Measurements from ENCODE around the gene ALDH1L1.

Gene ALDH1L1

DNA sequence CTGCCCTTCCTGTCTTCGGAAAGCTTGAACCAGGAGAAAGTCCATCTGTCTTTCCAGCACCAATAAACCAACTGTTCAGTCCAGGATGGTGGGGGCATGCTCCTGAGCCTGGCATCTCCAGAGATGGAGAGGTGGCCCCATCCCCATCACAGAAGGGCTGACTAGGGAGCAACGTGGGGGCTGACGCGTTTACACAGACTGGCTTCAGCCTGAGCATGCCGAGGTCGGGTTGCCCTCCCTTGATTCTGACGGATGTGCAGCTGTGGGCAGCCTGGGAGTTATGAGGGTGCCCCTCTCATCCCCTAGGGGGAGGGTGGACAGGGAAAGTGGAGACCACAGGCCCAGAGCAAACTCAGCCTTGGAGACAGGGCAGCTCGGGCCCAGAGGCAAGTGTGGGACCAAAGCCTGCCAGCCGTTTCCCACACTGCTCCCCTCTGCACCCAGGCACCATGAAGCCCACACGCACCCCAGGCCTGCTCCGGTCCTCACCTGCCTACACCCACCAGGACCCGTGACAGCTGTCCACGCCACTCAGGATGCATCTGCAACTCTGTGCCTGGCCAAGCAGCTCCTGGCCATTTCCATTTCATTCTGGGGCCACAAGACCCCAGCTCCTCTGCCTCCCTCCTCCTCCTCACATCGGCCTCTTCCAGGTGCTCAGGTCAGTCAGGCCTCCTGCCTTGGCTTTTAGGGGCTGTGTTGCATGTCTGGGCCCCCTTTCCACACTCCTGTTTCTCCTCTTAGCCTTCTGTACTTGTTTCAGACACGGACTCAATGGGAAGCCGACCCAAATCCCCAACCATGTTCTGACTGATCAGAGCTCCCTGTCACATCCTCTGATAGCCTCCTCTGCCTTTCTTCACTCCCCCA, 48.3 kb downstream of the ALDH1L1 start:
- H3K4me3 ChIP-seq (ENCODE audit: low read depth, low read length), result no peak overlapping the region
- H3K27me3 ChIP-seq (ENCODE audit: control insufficient read depth, insufficient read depth, low read length), result peaks cover 21% of the 10 kb centered on the region; the same call in 1 of the 2 replicates
- H3K36me3 ChIP-seq (ENCODE audit: control insufficient read depth, insufficient read depth, low read length), result no peaks in the 10 kb centered on the region
- peaks cover 12% of the 10 kb centered on the region for H3K4me1 ChIP-seq (ENCODE audit: control insufficient read depth, insufficient read depth, low read length)
- H3K9ac ChIP-seq (ENCODE audit: low read length), result no peak overlapping the region
- H3K27ac ChIP-seq (ENCODE audit: low read depth, low read length), result no peak overlapping the region
- no peaks in the 10 kb centered on the region for H3K9me3 ChIP-seq (ENCODE audit: control insufficient read depth, insufficient read depth, low read depth, low read length)

DNA sequence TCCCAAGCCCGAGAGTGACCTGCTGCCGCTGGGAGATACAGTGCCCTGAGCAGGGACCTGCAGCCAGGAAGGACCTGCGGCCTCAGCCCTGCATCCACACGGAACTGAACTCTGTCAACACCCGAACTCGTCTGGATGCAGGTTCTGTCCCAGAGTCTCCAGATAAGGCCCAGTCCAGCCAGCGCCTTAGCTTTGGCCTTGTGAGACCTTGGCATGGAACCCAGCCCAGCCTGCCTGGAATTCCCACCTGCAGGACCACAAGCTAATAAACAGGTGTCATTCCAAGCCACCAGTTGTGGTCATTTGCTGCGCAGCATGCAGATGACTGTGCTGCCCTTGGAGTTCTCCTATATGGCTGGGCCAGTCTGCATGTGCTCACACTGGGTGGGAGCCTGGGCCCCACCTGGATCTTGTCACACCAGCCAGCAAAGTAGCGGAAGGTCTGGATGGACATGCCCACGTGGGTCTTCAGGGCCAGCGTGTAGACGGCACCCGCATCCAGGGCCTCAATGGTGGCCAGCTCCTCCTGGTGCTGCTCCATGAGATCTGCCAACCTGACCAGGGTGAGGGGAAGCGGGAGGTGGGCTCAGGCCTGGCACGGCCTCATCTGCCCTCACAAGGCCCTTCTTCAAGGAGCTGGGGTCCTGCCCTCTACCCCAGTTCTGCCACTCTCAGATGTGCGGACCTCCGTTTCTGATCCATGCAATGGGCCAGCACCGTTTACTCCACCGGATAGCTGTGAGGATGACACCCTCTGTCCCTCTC, 49.2 kb downstream of the ALDH1L1 start:
- Histone ChIP-seq H3K27me3 (ENCODE audit: control insufficient read depth, insufficient read depth, low read length) (peaks cover 21% of the 10 kb centered on the region; the same call in 1 of the 2 replicates), H3K36me3 (ENCODE audit: control insufficient read depth, insufficient read depth, low read length) (no peaks in the 10 kb centered on the region), H3K4me3 (ENCODE audit: low read depth, low read length) (no peak overlapping the region), H3K9me3 (ENCODE audit: control insufficient read depth, insufficient read depth, low read depth, low read length) (no peaks in the 10 kb centered on the region), H3K9ac (ENCODE audit: low read length) (no peak overlapping the region), H3K4me1 (ENCODE audit: control insufficient read depth, insufficient read depth, low read length) (peaks cover 17% of the 10 kb centered on the region), H3K27ac (ENCODE audit: low read depth, low read length) (no peak overlapping the region)

DNA sequence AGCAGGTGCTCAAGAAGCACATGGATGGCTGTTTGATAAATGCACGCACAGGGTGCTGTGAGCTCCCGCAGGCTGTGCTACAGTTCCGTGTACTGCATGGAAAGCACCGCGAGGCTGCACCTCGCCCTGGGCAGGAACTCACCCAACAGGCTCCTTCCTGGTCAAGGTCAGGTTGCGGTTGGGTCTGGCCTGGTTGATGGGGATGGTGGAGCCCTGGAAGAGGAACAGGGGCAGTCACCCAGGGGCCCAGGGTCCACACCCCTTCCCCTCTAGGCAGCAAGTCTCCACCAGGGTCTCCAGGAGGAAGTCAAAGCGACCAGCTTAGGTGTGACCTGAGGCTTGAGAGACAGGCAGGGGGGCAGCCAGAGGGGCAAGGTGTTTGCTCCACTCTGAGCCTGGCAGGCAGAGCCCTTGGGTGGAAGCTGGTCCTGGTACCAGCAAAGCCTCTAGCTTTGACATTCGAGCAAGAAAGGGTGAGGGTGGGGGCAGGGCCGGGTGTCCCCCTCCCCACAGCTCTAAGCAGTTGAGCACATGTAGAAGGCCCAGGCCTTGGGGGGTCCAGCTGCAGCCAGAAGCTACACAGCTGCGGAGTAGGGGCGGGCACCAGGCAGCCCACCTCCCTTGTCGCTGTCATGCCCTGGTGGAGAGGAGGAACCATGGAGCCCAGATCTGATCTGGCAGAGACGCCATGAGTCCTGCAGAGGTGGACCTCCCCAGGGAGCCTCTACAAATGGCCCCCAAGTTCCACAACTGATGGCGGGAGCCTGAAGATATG, 50.1 kb downstream of the ALDH1L1 start:
- Histone ChIP-seq H3K4me3 (ENCODE audit: low read depth, low read length) (no peak overlapping the region), H3K9me3 (ENCODE audit: control insufficient read depth, insufficient read depth, low read depth, low read length) (no peaks in the 10 kb centered on the region), H3K27ac (ENCODE audit: low read depth, low read length) (no peak overlapping the region), H3K36me3 (ENCODE audit: control insufficient read depth, insufficient read depth, low read length) (no peaks in the 10 kb centered on the region), H3K9ac (ENCODE audit: low read length) (no peak overlapping the region), H3K27me3 (ENCODE audit: control insufficient read depth, insufficient read depth, low read length) (peaks cover 21% of the 10 kb centered on the region; the same call in 1 of the 2 replicates), H3K4me1 (ENCODE audit: control insufficient read depth, insufficient read depth, low read length) (peaks cover 17% of the 10 kb centered on the region)

DNA sequence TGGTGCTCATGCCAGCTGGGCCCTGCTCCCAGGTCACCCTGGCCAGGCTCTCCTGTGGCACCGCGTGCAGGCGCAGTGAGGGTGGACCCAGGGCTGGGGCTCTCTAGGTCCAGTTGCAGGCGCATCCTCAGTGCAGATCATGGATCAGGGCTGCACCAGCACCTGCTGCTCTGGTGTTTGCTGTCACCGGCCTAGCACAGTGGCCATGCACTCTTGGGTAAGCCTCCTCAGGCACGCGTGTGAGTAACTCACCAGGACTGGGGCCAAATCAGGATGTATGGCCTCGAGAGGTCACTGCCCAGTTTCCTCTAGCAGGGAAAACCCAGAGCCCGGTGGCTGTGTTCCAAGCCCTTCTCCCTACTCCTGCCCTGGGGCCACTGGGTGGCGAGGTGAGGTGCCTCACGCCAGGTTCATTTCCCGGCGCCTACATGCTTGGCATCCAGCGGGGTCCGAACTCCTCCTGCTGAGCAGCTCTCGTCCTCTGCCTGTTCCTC, 50.9 kb downstream of the ALDH1L1 start:
- H3K27ac ChIP-seq (ENCODE audit: low read depth, low read length), result no peak overlapping the region
- peaks cover 14% of the 10 kb centered on the region; the same call in 1 of the 2 replicates for H3K27me3 ChIP-seq (ENCODE audit: control insufficient read depth, insufficient read depth, low read length)
- H3K4me3 ChIP-seq (ENCODE audit: low read depth, low read length), result no peak overlapping the region
- peaks cover 17% of the 10 kb centered on the region for H3K4me1 ChIP-seq (ENCODE audit: control insufficient read depth, insufficient read depth, low read length)
- H3K9me3 ChIP-seq (ENCODE audit: control insufficient read depth, insufficient read depth, low read depth, low read length), result no peaks in the 10 kb centered on the region
- no peak overlapping the region for H3K9ac ChIP-seq (ENCODE audit: low read length)
- H3K36me3 ChIP-seq (ENCODE audit: control insufficient read depth, insufficient read depth, low read length), result no peaks in the 10 kb centered on the region

DNA sequence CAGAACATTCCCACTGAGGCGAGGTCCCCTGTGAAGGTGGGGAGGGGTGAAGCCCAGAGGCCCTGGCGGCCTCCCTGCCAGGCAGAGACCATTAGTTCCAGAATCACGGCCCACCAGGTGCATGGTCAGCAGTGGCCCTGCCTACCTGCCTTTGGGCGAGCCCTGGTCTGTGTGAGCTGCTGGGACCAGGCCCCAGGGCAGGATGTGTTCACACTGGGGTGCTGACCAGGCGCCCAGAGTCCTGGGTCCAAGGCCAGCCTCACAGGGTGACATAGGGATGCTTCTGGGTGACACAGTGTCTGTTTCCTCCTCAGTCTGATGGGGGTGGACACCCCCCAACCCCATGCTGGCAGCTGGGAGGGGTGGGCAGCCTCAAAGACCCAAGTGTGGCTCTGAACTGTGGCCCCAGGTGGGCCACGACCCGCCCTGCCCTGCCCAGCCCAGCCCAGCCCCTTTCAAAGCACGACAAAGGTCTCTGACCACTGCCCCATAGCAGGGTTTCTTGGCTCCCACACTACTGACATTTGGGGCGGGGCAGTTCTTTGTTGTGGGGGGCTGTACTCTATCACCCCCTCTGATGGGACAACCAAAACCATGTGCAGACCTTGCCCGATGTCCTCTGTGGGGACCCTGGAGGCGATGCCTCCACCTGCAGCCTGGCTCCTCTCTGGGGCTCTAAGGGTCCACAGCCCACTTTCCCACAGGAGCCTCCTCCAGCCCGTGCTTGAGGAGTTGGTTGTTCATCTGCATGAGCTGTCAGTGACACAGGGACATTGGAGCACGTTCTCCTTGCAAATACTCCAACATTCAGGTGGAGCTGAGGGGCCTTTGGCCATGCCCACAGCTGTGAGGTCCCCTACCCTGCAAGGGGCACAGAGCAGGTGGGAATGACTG, 51.6 kb downstream of the ALDH1L1 start:
- no peak overlapping the region for H3K9ac ChIP-seq (ENCODE audit: low read length)
- peaks cover 14% of the 10 kb centered on the region; the same call in 1 of the 2 replicates for H3K27me3 ChIP-seq (ENCODE audit: control insufficient read depth, insufficient read depth, low read length)
- H3K36me3 ChIP-seq (ENCODE audit: control insufficient read depth, insufficient read depth, low read length), result no peaks in the 10 kb centered on the region

DNA sequence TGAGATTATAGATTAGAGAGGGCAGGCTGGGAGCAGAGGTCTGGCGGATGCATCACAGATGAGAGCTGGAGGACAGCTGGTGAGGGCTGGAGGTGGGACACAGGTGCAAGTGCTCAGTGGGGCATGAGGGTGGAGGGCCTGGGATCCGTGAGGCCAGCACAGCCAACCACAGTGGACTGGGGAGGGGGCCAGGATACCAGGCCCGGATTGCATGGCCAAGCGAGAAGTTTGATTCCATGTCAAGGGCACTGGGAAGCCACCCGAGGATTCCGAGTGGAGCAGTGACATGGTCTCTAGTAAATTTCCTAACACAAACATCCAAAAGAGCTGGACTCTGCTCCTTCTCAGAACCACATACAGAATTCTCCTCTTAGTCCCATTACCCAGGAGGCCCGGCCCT, 52.5 kb downstream of the ALDH1L1 start:
- Histone ChIP-seq H3K4me3 (ENCODE audit: low read depth, low read length) (no peak overlapping the region), H3K27ac (ENCODE audit: low read depth, low read length) (no peak overlapping the region), H3K27me3 (ENCODE audit: control insufficient read depth, insufficient read depth, low read length) (peaks cover 7% of the 10 kb centered on the region; the same call in 1 of the 2 replicates), H3K9me3 (ENCODE audit: control insufficient read depth, insufficient read depth, low read depth, low read length) (no peaks in the 10 kb centered on the region), H3K36me3 (ENCODE audit: control insufficient read depth, insufficient read depth, low read length) (no peaks in the 10 kb centered on the region), H3K9ac (ENCODE audit: low read length) (no peak overlapping the region), H3K4me1 (ENCODE audit: control insufficient read depth, insufficient read depth, low read length) (peaks cover 19% of the 10 kb centered on the region)

More for the DNA sequence above, 51.6 kb downstream of the ALDH1L1 start:
- no peak overlapping the region for H3K27ac ChIP-seq (ENCODE audit: low read depth, low read length)
- H3K9me3 ChIP-seq (ENCODE audit: control insufficient read depth, insufficient read depth, low read depth, low read length), result no peaks in the 10 kb centered on the region
- H3K4me3 ChIP-seq (ENCODE audit: low read depth, low read length), result no peak overlapping the region
- peaks cover 24% of the 10 kb centered on the region for H3K4me1 ChIP-seq (ENCODE audit: control insufficient read depth, insufficient read depth, low read length)

DNA sequence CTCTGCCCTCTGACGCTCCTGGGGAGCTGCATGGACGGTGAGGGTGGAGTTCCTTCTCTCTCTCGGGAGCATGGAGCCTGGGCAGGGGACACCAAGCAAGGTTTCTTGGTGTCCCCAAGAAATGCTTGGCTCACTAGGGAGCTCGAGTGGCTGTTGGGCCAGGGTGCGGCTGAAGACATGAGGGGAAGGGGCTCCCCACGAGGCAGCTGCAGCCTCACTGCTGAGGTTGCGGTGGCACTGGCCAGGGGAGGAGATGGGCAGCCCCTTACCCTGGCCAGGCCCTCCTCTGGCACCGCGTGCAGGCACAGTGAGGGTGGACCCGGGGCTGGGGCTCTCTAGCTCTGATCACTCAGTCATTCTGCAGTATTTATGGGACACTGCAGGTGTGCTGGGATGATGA, 52.9 kb downstream of the ALDH1L1 start:
- Histone ChIP-seq H3K36me3 (ENCODE audit: control insufficient read depth, insufficient read depth, low read length) (no peaks in the 10 kb centered on the region), H3K4me1 (ENCODE audit: control insufficient read depth, insufficient read depth, low read length) (peaks cover 15% of the 10 kb centered on the region), H3K27me3 (ENCODE audit: control insufficient read depth, insufficient read depth, low read length) (peaks cover 4% of the 10 kb centered on the region; the same call in 1 of the 2 replicates), H3K27ac (ENCODE audit: low read depth, low read length) (no peak overlapping the region), H3K9ac (ENCODE audit: low read length) (no peak overlapping the region), H3K4me3 (ENCODE audit: low read depth, low read length) (no peak overlapping the region), H3K9me3 (ENCODE audit: control insufficient read depth, insufficient read depth, low read depth, low read length) (no peaks in the 10 kb centered on the region)

DNA sequence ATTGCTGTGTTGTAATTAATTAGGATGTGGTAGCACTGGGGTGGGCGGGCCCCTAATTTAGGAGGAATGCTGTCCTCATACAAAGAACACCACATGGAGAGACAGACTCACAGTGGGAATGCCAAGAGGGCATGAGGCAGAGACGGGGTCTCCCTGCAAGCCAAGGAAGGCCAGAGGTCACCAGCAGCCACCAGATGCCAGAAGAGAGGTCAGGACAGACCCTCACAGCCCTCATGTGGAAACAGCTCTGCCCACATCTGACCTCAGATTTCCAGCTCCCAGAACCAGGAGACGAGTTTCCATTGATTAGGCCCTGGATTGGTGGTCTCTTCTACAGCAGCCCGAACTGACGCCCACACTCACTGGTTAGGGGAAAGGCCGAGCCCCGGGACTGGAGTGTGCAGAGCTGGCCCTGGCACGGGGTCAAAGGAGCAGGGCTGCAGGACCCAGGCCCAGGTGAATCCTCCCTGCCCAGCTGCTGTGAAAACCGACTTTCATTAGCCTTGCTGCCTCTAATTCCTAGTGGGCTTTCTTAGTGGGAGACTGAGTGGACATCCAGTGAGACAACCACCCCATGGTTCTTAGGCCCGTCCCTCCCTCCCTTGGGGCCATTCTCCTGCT, 53.5 kb downstream of the ALDH1L1 start:
- Histone ChIP-seq H3K27me3 (ENCODE audit: control insufficient read depth, insufficient read depth, low read length) (no peaks in the 10 kb centered on the region), H3K9me3 (ENCODE audit: control insufficient read depth, insufficient read depth, low read depth, low read length) (no peaks in the 10 kb centered on the region), H3K36me3 (ENCODE audit: control insufficient read depth, insufficient read depth, low read length) (no peaks in the 10 kb centered on the region), H3K27ac (ENCODE audit: low read depth, low read length) (no peak overlapping the region), H3K4me3 (ENCODE audit: low read depth, low read length) (no peak overlapping the region), H3K4me1 (ENCODE audit: control insufficient read depth, insufficient read depth, low read length) (peaks cover 13% of the 10 kb centered on the region), H3K9ac (ENCODE audit: low read length) (no peak overlapping the region)

DNA sequence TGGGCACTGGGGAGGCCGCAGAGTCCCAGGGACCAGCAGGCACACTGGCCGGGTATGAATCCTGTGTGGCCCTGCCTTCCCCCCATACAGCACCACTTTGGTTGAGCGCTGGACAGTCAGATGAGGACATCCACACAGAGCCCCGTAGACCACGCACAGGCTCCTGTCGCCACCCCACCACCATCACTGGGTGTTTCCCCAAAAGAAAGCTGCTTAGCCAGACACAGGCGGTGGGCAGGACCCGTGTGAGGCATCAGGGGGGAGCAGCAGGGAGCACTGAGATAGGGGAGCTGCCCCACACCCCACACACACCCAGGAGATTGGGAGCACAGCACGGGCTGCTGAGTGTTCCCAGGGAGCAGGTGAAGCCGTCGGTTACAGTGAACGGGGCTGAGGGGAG, 54.1 kb downstream of the ALDH1L1 start:
- H3K4me3 ChIP-seq (ENCODE audit: low read depth, low read length), result no peak overlapping the region
- H3K9ac ChIP-seq (ENCODE audit: low read length), result no peak overlapping the region
- no peaks in the 10 kb centered on the region for H3K36me3 ChIP-seq (ENCODE audit: control insufficient read depth, insufficient read depth, low read length)
- H3K27me3 ChIP-seq (ENCODE audit: control insufficient read depth, insufficient read depth, low read length), result no peaks in the 10 kb centered on the region
- H3K4me1 ChIP-seq (ENCODE audit: control insufficient read depth, insufficient read depth, low read length), result peaks cover 13% of the 10 kb centered on the region
- no peaks in the 10 kb centered on the region for H3K9me3 ChIP-seq (ENCODE audit: control insufficient read depth, insufficient read depth, low read depth, low read length)
- H3K27ac ChIP-seq (ENCODE audit: low read depth, low read length), result no peak overlapping the region

All from HUES6 (cell line).